ENCODE measurements around the gene C17orf114.

The C17orf114 gene

DNA sequence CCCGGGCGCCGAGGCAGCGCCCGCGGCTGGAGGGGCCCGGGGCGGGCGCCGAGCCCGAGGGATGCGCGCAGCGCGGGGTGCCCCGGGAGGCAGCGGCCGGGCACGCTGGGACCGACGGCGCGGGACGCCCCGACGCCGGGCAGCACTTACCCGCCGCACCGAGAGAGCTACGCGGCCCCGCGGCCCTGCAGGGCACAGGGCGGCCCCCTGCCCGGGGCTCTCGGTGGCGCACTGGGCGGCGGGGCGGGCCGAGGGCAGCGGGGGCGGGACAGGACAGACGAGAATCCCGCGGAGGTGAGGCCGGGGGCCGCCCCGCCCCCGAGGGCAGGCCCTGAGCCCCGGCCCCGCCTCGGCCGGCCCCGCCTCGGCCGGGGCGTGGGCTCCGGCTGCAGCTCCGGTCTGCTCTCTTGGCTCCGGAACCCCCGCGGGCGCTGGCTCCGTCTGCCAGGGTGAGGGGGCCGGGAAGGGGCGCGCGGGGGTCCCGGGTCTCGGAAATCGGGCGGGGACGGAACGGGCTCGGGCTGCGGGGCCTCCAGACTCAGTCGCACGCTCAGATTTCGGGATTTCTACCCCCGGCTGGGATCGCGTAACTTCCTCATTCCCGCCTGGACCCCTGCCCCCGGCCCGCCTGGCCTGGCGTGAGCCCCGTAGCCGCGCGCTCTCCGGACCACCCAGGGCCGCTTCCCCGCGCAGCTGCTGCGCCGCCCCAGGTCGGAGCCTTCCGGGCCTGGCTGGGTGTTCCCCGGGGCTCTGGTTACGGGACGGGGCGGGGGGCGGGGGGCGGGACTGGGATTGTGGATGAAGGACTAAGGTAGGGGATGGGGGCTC, 4.9 kb upstream of the C17orf114 start, which contains the start of gene PLD2:
TSS of gene PLD2 (plus strand) at position 376 of the 828 bp plus-strand sequence. CDS start 621 bp downstream, outside the sequence.
- DNase-seq (ENCODE audit: low spot score in 2 of 2): peak; percentile 76 to 79
- peaks cover 4 to 9% of the 10 kb centered on the region in 2 donors for H3K4me1 ChIP-seq
- H3K27me3 ChIP-seq: no peaks in the 10 kb centered on the region
- peak within 1 kb of the TSS; percentile 78 to 88 (median 87) for H3K4me3 ChIP-seq
- H3K36me3 ChIP-seq: no peaks in the 10 kb centered on the region
- intact Hi-C loops (cut with DNase I; ENCODE audit: low total_unique reads): no loop called here
- TF ChIP-seq POLR2AphosphoS5 (IDR thresholded peaks at IDR 0.05) (no peak), POLR2A (IDR thresholded peaks at IDR 0.05) (no peak)
- TF ChIP-seq, protein P1, sequence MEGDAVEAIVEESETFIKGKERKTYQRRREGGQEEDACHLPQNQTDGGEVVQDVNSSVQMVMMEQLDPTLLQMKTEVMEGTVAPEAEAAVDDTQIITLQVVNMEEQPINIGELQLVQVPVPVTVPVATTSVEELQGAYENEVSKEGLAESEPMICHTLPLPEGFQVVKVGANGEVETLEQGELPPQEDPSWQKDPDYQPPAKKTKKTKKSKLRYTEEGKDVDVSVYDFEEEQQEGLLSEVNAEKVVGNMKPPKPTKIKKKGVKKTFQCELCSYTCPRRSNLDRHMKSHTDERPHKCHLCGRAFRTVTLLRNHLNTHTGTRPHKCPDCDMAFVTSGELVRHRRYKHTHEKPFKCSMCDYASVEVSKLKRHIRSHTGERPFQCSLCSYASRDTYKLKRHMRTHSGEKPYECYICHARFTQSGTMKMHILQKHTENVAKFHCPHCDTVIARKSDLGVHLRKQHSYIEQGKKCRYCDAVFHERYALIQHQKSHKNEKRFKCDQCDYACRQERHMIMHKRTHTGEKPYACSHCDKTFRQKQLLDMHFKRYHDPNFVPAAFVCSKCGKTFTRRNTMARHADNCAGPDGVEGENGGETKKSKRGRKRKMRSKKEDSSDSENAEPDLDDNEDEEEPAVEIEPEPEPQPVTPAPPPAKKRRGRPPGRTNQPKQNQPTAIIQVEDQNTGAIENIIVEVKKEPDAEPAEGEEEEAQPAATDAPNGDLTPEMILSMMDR (IDR thresholded peaks at IDR 0.05): no peak
- H3K27ac ChIP-seq: peak within 1 kb of the TSS; percentile 72 to 80
- no peaks in the 10 kb centered on the region for H3K9me3 ChIP-seq

DNA sequence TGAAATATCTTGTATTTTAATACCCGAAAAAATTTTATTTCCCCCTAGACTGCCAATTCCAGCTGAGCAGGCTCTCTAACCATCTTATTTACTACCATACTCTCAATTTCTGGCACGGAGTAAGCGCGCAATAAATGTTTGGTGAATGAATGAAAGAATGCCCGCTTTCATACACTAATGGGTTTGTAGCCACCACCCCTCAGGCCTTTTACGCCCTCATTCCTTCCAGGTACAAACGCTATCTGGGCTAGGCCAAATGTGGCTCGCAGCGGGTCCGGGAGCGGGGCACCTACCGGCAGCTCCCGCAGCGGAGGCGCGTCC, 4.3 kb upstream of the C17orf114 start:
- Histone ChIP-seq H3K36me3 (no peaks in the 10 kb centered on the region), H3K27ac (peak overlapping the region; percentile 72 to 80), H3K9me3 (no peaks in the 10 kb centered on the region), H3K4me1 (peaks cover 4 to 9% of the 10 kb centered on the region in 2 donors), H3K4me3 (peak overlapping the region; percentile 78 to 88 (median 87)), H3K27me3 (no peaks in the 10 kb centered on the region)
- no peak for TF ChIP-seq POLR2A (IDR thresholded peaks at IDR 0.05)
- no peak for TF ChIP-seq POLR2AphosphoS5 (IDR thresholded peaks at IDR 0.05)
- DNase-seq (ENCODE audit: low spot score in 2 of 2): no peak
- intact Hi-C loops (cut with DNase I; ENCODE audit: low total_unique reads): no loop called here

DNA sequence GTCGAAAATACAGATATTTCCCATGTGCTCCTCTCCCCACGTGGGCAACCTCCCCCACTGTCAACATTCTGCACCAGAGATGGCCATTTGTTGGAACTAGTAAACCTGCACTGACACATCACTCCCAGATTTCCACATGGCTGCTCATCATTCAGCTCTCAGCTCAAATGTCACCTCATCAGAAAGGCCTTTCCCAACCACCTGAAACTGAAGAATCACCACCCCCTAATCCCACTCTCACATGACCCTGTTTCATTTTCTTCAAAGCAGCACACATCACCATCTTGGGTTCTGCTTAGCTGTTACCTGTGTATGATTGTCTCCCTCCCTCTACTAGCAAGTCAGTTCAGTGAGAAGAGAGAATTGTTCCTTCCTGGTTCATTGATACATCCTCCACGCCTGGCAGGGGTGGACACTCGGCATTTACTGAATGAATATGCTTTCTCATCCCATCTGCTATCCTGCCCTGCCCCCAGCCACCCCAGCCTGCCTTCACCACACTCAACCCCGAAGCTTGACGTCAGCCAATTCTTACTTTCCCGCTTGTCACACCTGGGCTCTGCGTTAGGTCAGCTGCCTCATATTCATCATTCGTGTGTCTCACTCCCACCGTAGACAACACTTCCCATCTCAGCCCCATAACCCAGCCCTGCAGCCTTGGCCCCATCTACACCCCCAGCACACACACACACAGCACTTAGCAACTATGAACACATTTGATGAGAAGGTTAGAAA, 1.5 kb downstream of the C17orf114 start:
- H3K9me3 ChIP-seq: no peaks in the 10 kb centered on the region
- H3K4me3 ChIP-seq: no peak overlapping the region
- intact Hi-C loops (cut with DNase I; ENCODE audit: low total_unique reads): no loop called here
- TF ChIP-seq POLR2AphosphoS5 (IDR thresholded peaks at IDR 0.05) (no peak), POLR2A (IDR thresholded peaks at IDR 0.05) (no peak)
- TF ChIP-seq, protein P1 (IDR thresholded peaks at IDR 0.05): no peak
- H3K27me3 ChIP-seq: no peaks in the 10 kb centered on the region
- H3K36me3 ChIP-seq: no peaks in the 10 kb centered on the region
- peaks cover 0 to 7% of the 10 kb centered on the region in 2 donors for H3K4me1 ChIP-seq
- DNase-seq (ENCODE audit: low spot score in 2 of 2): no peak
- H3K27ac ChIP-seq: no peak overlapping the region

DNA sequence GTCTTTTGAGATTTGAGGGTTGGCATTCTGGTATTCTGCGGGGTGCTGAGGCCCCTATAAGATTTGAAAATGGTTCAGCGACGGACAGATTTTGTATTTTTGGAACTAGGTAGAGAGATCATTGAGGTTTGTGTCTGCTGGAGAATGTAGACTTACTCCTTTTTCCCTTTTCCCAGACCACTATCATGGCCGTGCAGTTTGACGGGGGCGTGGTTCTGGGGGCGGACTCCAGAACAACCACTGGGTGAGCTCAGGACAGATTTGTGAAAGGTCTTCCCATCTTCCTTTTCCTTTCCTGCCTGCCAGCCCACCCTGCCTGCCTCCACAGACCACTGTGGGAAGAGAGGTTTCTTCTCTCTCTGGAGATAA, 5.6 kb downstream of the C17orf114 start:
- intact Hi-C loops (cut with DNase I; ENCODE audit: low total_unique reads): no loop called here

DNA sequence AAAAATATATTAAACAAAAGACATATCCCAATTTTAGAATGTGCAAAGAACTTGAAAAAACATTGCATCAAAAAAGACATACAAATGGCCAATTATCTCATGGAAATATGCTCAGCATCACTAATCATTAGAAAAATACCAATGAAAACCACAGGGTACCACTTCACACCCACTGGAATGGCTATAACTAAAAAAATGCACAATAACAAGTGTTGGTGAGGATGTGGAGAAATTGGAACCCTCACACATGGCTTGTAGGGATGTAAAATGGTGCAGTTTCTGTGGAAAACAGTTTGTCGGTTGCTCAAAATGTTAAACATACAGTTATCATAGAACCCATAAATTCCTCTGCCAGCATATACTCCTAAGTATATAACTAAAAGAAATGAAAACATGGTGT, 7.0 kb downstream of the C17orf114 start:
- TF ChIP-seq, protein P1 (IDR thresholded peaks at IDR 0.05): no peak
- TF ChIP-seq POLR2A (IDR thresholded peaks at IDR 0.05) (no peak), POLR2AphosphoS5 (IDR thresholded peaks at IDR 0.05) (no peak)
- Histone ChIP-seq H3K27me3 (no peaks in the 10 kb centered on the region), H3K27ac (peak overlapping the region; percentile 79 to 88), H3K4me1 (peaks cover 0 to 7% of the 10 kb centered on the region in 2 donors), H3K9me3 (no peaks in the 10 kb centered on the region), H3K4me3 (no peak overlapping the region), H3K36me3 (no peaks in the 10 kb centered on the region)
- no peak for DNase-seq (ENCODE audit: low spot score in 2 of 2)
- intact Hi-C loops (cut with DNase I; ENCODE audit: low total_unique reads): no loop called here

More for the DNA sequence above, 5.6 kb downstream of the C17orf114 start:
- no peak for DNase-seq (ENCODE audit: low spot score in 2 of 2)
- TF ChIP-seq POLR2AphosphoS5 (IDR thresholded peaks at IDR 0.05) (no peak), POLR2A (IDR thresholded peaks at IDR 0.05) (no peak)
- TF ChIP-seq, protein P1 (IDR thresholded peaks at IDR 0.05): no peak
- Histone ChIP-seq H3K36me3 (no peaks in the 10 kb centered on the region), H3K4me3 (peak overlapping the region; percentile 78 to 87 (median 86)), H3K4me1 (peaks cover 0 to 7% of the 10 kb centered on the region in 2 donors), H3K9me3 (no peaks in the 10 kb centered on the region), H3K27me3 (no peaks in the 10 kb centered on the region), H3K27ac (peak overlapping the region; percentile 79 to 88)
